Sciatic nerve (tissue), 2 donors: ENCODE results near the gene APOE. TPM values are rescaled to one million over a fixed set of nuclear protein-coding genes. Genes with fewer than 3 reads are reported as not detected.
"Not testable (repeated sequence)": the region's sequence is repeated elsewhere in the genome, so short reads cannot be mapped to it uniquely, and the experiment has no call there.

Source experiments
- ATAC-seq: fragments of 200-7000 bp; cut with Tn5 transposase; one replicate; pipeline ENCODE4 v1.9.1; 2020; ENCODE audit warnings: mild to moderate bottlenecking, moderate library complexity
- DNase-seq: peaks from one replicate; pipeline ENCODE4 v3.0.0-alpha.2; 2020; ENCODE audit warnings: low spot score
- intact Hi-C: fragments of 100-400 bp; cut with DNase I; formaldehyde crosslinking; loops from one replicate; pipeline ENCODE4 v1.14.2; 2022
- total RNA-seq: library from RNA; stranded (reverse); fragmentation: NEBNext Ultra II Directional; extraction: Animal tissue kit (Norgen Biotek cat#: 25700); gene quantifications from one replicate; pipeline ENCODE4 v1.2.1, GENCODE V29; 2021
- donor health status: DM: no; HTN: no; CAD: no.
- donor health status: DM: no; HTN: no; CAD: no.

Gene APOE
- total RNA-seq, 1 donor from 2014 or later, result 79.3 TPM

- ATAC-seq (peak; percentile 80), DNase-seq (peak; percentile 88)
- intact Hi-C loops, result loop anchor here (5.0 kb wide), 1 partner anchor 53 kb away; the partner anchor contains the start of gene CLPTM1
Measured at GRCh38 chr19:44903602-44904425, 1.8 kb upstream of the APOE start.

GRCh38 chr19:44904426-44904994, 1.1 kb upstream of the APOE start:
- intact Hi-C loops, result loop anchor here (5.0 kb wide), 1 partner anchor 53 kb away; the partner anchor contains the start of gene CLPTM1
- ATAC-seq (peak; percentile 4), DNase-seq (no peak)

DNA sequence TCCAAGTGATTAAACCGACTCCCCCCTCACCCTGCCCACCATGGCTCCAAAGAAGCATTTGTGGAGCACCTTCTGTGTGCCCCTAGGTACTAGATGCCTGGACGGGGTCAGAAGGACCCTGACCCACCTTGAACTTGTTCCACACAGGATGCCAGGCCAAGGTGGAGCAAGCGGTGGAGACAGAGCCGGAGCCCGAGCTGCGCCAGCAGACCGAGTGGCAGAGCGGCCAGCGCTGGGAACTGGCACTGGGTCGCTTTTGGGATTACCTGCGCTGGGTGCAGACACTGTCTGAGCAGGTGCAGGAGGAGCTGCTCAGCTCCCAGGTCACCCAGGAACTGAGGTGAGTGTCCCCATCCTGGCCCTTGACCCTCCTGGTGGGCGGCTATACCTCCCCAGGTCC, 2.0 kb downstream of the APOE start:
- intact Hi-C loops, result no loop called here
- DNase-seq, result no peak

DNA sequence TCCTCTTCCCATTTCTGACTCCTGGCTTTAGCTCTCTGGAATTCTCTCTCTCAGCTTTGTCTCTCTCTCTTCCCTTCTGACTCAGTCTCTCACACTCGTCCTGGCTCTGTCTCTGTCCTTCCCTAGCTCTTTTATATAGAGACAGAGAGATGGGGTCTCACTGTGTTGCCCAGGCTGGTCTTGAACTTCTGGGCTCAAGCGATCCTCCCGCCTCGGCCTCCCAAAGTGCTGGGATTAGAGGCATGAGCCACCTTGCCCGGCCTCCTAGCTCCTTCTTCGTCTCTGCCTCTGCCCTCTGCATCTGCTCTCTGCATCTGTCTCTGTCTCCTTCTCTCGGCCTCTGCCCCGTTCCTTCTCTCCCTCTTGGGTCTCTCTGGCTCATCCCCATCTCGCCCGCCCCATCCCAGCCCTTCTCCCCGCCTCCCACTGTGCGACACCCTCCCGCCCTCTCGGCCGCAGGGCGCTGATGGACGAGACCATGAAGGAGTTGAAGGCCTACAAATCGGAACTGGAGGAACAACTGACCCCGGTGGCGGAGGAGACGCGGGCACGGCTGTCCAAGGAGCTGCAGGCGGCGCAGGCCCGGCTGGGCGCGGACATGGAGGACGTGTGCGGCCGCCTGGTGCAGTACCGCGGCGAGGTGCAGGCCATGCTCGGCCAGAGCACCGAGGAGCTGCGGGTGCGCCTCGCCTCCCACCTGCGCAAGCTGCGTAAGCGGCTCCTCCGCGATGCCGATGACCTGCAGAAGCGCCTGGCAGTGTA, 2.7 kb downstream of the APOE start:
- ATAC-seq, result no peak
- intact Hi-C loops, result no loop called here
- DNase-seq, result no peak

More for the DNA sequence above, 2.0 kb downstream of the APOE start:
- no peak for ATAC-seq

GRCh38 chr19:44908836-44909261, 3.3 kb downstream of the APOE start:
- intact Hi-C loops, result no loop called here

DNA sequence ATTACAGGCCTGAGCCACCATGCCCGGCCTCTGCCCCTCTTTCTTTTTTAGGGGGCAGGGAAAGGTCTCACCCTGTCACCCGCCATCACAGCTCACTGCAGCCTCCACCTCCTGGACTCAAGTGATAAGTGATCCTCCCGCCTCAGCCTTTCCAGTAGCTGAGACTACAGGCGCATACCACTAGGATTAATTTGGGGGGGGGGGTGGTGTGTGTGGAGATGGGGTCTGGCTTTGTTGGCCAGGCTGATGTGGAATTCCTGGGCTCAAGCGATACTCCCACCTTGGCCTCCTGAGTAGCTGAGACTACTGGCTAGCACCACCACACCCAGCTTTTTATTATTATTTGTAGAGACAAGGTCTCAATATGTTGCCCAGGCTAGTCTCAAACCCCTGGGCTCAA, 4.2 kb downstream of the APOE start:
- intact Hi-C loops, result no loop called here
- DNase-seq (no peak), ATAC-seq (no peak)

More at GRCh38 chr19:44908836-44909261, 3.3 kb downstream of the APOE start:
- DNase-seq (no peak), ATAC-seq (no peak)

- intact Hi-C loops, ATAC-seq, DNase-seq: not testable (repeated sequence)
Measured at GRCh38 chr19:44911896-44912295, 6.3 kb downstream of the APOE start.

GRCh38 chr19:44912854-44913253, 7.3 kb downstream of the APOE start:
- ATAC-seq (peak; percentile 53), DNase-seq (peak; percentile 72)
- intact Hi-C loops, result no loop called here

DNA sequence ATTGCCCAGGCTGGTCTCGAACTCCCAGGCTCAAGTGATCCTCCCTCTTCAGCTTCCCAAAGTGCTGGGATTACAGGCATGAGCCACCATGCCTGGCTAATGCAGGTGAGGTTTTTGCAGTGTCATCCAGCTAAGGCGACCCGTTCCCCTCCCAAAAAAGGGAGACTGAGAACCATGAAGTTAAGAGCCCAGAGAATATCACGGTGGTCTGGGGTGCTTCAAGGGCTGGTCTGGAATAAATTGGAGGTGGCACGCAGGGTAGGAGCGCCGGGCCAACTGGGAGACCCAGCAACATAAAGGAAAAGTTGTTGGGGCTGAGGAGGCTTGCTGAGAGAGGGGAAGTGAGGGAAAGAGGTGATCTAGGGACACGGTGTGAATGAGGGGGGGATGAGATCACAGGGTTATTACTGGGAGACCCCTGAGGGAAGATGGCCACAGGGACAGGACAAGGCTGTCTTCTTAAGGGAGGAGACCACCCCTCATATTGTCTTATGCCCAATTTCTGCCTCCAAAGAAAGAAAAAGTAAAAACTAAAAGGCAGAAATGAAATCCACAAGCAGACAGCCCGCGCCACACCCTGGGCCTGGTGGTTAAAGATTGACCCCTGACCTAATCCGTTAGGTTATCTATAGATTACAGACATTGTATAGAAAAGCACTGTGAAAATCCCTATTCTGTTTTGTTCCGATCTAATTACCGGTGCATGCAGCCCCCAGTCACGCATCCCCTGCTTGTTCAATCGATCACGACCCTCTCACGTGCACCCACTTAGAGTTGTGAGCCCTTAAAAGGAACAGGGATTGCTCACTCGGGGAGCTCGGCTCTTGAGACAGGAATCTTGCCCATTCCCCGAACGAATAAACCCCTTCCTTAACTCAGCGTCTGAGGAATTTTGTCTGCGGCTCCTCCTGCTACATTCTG, 8.2 kb downstream of the APOE start:
- ATAC-seq, DNase-seq, intact Hi-C loops: not testable (repeated sequence)

GRCh38 chr19:44914433-44915206, 9.0 kb downstream of the APOE start, which contains the start of gene APOC1:
Gene APOC1, plus strand, starts transcription at chr19:44914608. Its CDS starts 284 bp downstream, at chr19:44914892.
- ATAC-seq, result peak; percentile 93
- intact Hi-C loops, result not testable (repeated sequence)

DNA sequence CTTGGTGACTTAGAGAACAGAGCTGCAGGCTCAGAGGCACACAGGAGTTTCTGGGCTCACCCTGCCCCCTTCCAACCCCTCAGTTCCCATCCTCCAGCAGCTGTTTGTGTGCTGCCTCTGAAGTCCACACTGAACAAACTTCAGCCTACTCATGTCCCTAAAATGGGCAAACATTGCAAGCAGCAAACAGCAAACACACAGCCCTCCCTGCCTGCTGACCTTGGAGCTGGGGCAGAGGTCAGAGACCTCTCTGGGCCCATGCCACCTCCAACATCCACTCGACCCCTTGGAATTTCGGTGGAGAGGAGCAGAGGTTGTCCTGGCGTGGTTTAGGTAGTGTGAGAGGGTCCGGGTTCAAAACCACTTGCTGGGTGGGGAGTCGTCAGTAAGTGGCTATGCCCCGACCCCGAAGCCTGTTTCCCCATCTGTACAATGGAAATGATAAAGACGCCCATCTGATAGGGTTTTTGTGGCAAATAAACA, 18.7 kb downstream of the APOE start:
- ATAC-seq, result no peak

More at GRCh38 chr19:44914433-44915206, 9.0 kb downstream of the APOE start, which contains the start of gene APOC1:
- DNase-seq, result peak; percentile 88

GRCh38 chr19:44925114-44925891, 19.7 kb downstream of the APOE start:
- ATAC-seq (peak; percentile 91), DNase-seq (peak; percentile 88)
- intact Hi-C loops, result no loop called here

More for the DNA sequence above, 18.7 kb downstream of the APOE start:
- no peak for DNase-seq
- intact Hi-C loops, result no loop called here

DNA sequence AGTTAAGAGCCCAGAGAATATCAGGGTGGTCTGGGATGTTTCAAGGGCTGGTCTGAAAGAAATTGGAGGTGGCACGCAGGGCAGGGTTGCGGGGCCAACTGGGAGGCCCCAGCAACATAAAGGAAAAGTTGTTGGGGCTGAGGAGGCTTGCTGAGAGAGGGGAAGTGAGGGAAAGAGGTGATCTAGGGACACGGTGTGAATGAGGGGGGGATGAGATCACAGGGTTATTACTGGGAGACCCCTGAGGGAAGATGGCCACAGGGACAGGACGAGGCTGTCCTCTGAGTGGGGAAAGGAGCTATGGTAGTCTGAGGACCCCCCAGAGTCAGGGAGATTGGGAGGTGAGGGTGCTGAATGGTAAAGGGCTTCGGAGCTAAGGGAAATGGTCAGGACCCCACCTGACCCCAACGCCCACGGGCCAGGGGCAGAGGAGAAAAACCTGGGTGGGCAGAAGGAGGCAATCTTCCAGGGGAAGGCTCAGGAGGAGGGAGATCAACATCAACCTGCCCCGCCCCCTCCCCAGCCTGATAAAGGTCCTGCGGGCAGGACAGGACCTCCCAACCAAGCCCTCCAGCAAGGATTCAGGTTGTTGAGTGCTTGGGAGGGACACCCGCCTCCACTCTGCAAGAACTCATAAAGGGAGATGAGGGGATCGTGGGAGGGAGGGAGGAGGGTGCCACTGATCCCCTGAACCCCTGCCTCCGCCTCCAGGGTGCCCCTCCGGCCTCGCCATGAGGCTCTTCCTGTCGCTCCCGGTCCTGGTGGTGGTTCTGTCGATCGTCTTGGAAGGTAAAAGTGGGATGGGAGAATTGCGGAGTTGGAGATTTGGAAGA, 20.9 kb downstream of the APOE start:
- intact Hi-C loops, DNase-seq: not testable (repeated sequence)
- peak; percentile 3 for ATAC-seq

GRCh38 chr19:44927746-44928145, 22.1 kb downstream of the APOE start:
- intact Hi-C loops, result no loop called here
- DNase-seq (no peak), ATAC-seq (no peak)

GRCh38 chr19:44930088-44930487, 24.5 kb downstream of the APOE start:
- DNase-seq (no peak), ATAC-seq (no peak)
- intact Hi-C loops, result no loop called here

DNA sequence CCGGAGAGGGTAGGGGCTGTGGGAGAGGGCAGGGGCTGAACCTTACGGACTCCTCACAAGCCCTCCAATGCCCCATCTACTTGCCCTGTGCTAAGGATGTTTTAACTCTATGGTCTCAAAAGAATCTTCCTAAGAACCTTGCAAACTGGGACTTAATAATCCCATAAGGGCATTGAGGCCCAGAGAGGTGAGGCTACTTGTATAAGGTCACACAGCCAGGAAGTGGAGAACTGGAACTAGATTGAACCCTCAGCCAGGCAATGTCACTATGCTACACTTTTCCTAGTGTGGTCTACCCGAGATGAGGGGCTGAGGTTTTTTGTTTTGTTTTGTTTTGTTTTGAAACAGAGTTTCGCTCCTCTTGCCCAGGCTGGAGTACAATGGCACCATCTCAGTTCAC, 25.9 kb downstream of the APOE start:
- intact Hi-C loops, result no loop called here
- ATAC-seq (no peak), DNase-seq (no peak)
